IPS-15b (cell line): Measurements from ENCODE around the gene RPS15A.
"Not testable (repeated sequence)": the region's sequence is repeated elsewhere in the genome, so short reads cannot be mapped to it uniquely, and the experiment has no call there.

ENCODE experiments used
- H3K27me3 ChIP-seq: one replicate; pipeline ENCODE4 v1.6.1; 2013; ENCODE audit warnings: low read length; ENCODE audit not compliant: control insufficient read depth, insufficient read depth
- H3K36me3 ChIP-seq: one replicate; pipeline ENCODE4 v1.6.1; 2013; ENCODE audit warnings: low read length; ENCODE audit not compliant: control insufficient read depth, insufficient read depth
- H3K4me1 ChIP-seq: one replicate; pipeline ENCODE4 v1.6.1; 2013; ENCODE audit warnings: mild to moderate bottlenecking, low read length; ENCODE audit not compliant: control insufficient read depth, insufficient read depth
- H3K4me3 ChIP-seq: one replicate; pipeline ENCODE4 v1.5.1; 2013; ENCODE audit warnings: low read depth, low read length
- H3K9ac ChIP-seq: one replicate; pipeline ENCODE4 v1.6.1; 2013; ENCODE audit warnings: low read depth, mild to moderate bottlenecking, low read length
- H3K9me3 ChIP-seq: one replicate; pipeline ENCODE4 v1.6.1; 2013; ENCODE audit warnings: mild to moderate bottlenecking, low read length; ENCODE audit not compliant: control insufficient read depth, insufficient read depth

RPS15A gene

GRCh38 chr16:18772171-18772570 is 18.0 kb downstream of the RPS15A start:
- not testable (repeated sequence) for H3K4me1 ChIP-seq, H3K36me3 ChIP-seq, H3K9ac ChIP-seq, H3K9me3 ChIP-seq, H3K4me3 ChIP-seq, H3K27me3 ChIP-seq

- H3K27me3 ChIP-seq, H3K36me3 ChIP-seq, H3K4me3 ChIP-seq, H3K9me3 ChIP-seq, H3K9ac ChIP-seq, H3K4me1 ChIP-seq: not testable (repeated sequence)
These were observed 19.7 kb downstream of the RPS15A start for GRCh38 chr16:18770336-18770962.

GRCh38 chr16:18767217-18767616 is 22.9 kb downstream of the RPS15A start:
- not testable (repeated sequence) for H3K4me1 ChIP-seq, H3K27me3 ChIP-seq, H3K36me3 ChIP-seq, H3K9ac ChIP-seq, H3K4me3 ChIP-seq, H3K9me3 ChIP-seq

- not testable (repeated sequence) for H3K4me3 ChIP-seq, H3K9me3 ChIP-seq, H3K4me1 ChIP-seq, H3K9ac ChIP-seq, H3K27me3 ChIP-seq, H3K36me3 ChIP-seq
These were observed 27.4 kb downstream of the RPS15A start for GRCh38 chr16:18762713-18763112.

GRCh38 chr16:18759598-18760520 is 30.3 kb downstream of the RPS15A start:
- not testable (repeated sequence) for H3K9ac ChIP-seq, H3K9me3 ChIP-seq, H3K36me3 ChIP-seq, H3K27me3 ChIP-seq, H3K4me1 ChIP-seq
- H3K4me3 ChIP-seq: peak overlapping the region; percentile 26

GRCh38 chr16:18757960-18758660 is 32.0 kb downstream of the RPS15A start:
- not testable (repeated sequence) for H3K27me3 ChIP-seq, H3K4me1 ChIP-seq, H3K4me3 ChIP-seq, H3K36me3 ChIP-seq, H3K9me3 ChIP-seq, H3K9ac ChIP-seq

GRCh38 chr16:18756639-18757038 is 33.5 kb downstream of the RPS15A start:
- not testable (repeated sequence) for H3K36me3 ChIP-seq, H3K4me3 ChIP-seq, H3K27me3 ChIP-seq, H3K9me3 ChIP-seq, H3K4me1 ChIP-seq, H3K9ac ChIP-seq

- H3K36me3 ChIP-seq, H3K9ac ChIP-seq, H3K9me3 ChIP-seq, H3K4me1 ChIP-seq, H3K4me3 ChIP-seq, H3K27me3 ChIP-seq: not testable (repeated sequence)
These were observed 47.3 kb downstream of the RPS15A start for GRCh38 chr16:18742870-18743269.

- H3K4me3 ChIP-seq, H3K36me3 ChIP-seq, H3K27me3 ChIP-seq: not testable (repeated sequence)
These were observed 50.1 kb downstream of the RPS15A start for GRCh38 chr16:18740027-18740426.

GRCh38 chr16:18738768-18739167 is 51.4 kb downstream of the RPS15A start:
- H3K4me3 ChIP-seq, H3K9me3 ChIP-seq, H3K9ac ChIP-seq, H3K36me3 ChIP-seq, H3K27me3 ChIP-seq, H3K4me1 ChIP-seq: not testable (repeated sequence)

More at GRCh38 chr16:18740027-18740426, 50.1 kb downstream of the RPS15A start:
- H3K4me1 ChIP-seq, H3K9me3 ChIP-seq, H3K9ac ChIP-seq: not testable (repeated sequence)

GRCh38 chr16:18734279-18734678 is 55.9 kb downstream of the RPS15A start:
- H3K27me3 ChIP-seq, H3K9ac ChIP-seq, H3K4me3 ChIP-seq, H3K36me3 ChIP-seq, H3K9me3 ChIP-seq, H3K4me1 ChIP-seq: not testable (repeated sequence)
